ENCODE results near the gene EID1.

DNA sequence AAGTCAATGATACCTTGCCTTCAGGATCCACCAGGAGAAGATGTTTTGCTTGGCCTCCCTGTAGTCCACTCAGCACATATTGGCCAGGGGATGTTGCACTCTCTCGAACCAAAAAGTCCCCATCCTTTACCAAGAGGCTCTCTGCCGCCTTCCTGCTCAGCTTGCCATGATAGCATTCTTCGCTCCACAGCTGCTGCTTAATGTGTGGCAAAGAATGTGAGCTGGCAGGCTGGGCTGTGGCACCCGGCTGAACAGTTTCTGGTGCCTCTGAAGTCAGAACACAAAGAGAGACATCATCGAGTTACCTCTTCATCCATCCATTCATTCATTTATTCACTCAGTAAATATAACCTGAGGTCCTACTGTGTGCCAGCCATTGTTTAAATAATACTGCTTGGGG is 43.2 kb upstream of the EID1 start:
- TF ChIP-seq, protein P1, sequence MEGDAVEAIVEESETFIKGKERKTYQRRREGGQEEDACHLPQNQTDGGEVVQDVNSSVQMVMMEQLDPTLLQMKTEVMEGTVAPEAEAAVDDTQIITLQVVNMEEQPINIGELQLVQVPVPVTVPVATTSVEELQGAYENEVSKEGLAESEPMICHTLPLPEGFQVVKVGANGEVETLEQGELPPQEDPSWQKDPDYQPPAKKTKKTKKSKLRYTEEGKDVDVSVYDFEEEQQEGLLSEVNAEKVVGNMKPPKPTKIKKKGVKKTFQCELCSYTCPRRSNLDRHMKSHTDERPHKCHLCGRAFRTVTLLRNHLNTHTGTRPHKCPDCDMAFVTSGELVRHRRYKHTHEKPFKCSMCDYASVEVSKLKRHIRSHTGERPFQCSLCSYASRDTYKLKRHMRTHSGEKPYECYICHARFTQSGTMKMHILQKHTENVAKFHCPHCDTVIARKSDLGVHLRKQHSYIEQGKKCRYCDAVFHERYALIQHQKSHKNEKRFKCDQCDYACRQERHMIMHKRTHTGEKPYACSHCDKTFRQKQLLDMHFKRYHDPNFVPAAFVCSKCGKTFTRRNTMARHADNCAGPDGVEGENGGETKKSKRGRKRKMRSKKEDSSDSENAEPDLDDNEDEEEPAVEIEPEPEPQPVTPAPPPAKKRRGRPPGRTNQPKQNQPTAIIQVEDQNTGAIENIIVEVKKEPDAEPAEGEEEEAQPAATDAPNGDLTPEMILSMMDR (conservative IDR thresholded peaks at IDR 0.05; ENCODE audit: low read length): no peak
- TF ChIP-seq EZH2phosphoT487 (IDR thresholded peaks at IDR 0.05; ENCODE audit: borderline replicate concordance, low read depth, low read length): no peak
